Spleen (tissue), 13 donors: ENCODE measurements around the gene ARHGAP29. TPM values are rescaled to one million over a fixed set of nuclear protein-coding genes. Genes with fewer than 3 reads are reported as not detected.

Source experiments
- DNase-seq: peaks from one replicate; pipeline ENCODE4 v3.0.0-alpha.2; 2020
- H3K27ac ChIP-seq, 8 donors: fragments of 200-600 bp; sonication (generic) in 7 of 8; 1 replicate in 4 of 8; 2 replicates in 4 of 8; pipeline versions ENCODE4 v1.5.0 to v1.8.0; 2016 to 2021; ENCODE audit warnings: inconsistent platforms in 4 of 8, mild to moderate bottlenecking in 4 of 8, moderate library complexity in 1 of 8
- H3K27me3 ChIP-seq, 7 donors: fragments of 200-600 bp; sonication (generic) in 6 of 7; replicated peaks in 1 of 7; 1 replicate in 4 of 7; 2 replicates in 3 of 7; pipeline versions ENCODE4 v1.5.0 to v1.8.0; 2016 to 2021; ENCODE audit warnings: inconsistent platforms in 3 of 7, mild to moderate bottlenecking in 1 of 7
- H3K36me3 ChIP-seq, 6 donors: fragments of 200-600 bp; sonication (generic) in 5 of 6; 1 replicate in 4 of 6; 2 replicates in 2 of 6; pipeline versions ENCODE4 v1.5.0 to v1.8.0; 2016 to 2021; ENCODE audit warnings: inconsistent platforms in 2 of 6
- H3K4me1 ChIP-seq, 6 donors: fragments of 200-600 bp; sonication (generic) in 5 of 6; 1 replicate in 3 of 6; 2 replicates in 3 of 6; pipeline versions ENCODE4 v1.5.0 to v1.8.0; 2016 to 2021; ENCODE audit warnings: inconsistent platforms in 3 of 6
- H3K4me3 ChIP-seq, 8 donors: fragments of 200-600 bp; sonication (generic) in 7 of 8; 1 replicate in 4 of 8; 2 replicates in 4 of 8; pipeline versions ENCODE4 v1.5.0 to v1.8.0; 2016 to 2021; ENCODE audit warnings: inconsistent platforms in 4 of 8, mild to moderate bottlenecking in 4 of 8, moderate library complexity in 2 of 8
- H3K9me3 ChIP-seq, 8 donors: fragments of 200-600 bp; sonication (generic) in 7 of 8; 1 replicate in 4 of 8; 2 replicates in 4 of 8; pipeline versions ENCODE4 v1.5.0 to v1.8.0; 2016 to 2021; ENCODE audit warnings: inconsistent platforms in 4 of 8
- POLR2A ChIP-seq, 3 donors: fragments of 450-650 bp; IDR thresholded peaks; one replicate each; pipeline ENCODE4 v1.5.1; 2017; ENCODE audit warnings: antibody characterized with exemption in 3 of 3, mild to moderate bottlenecking in 1 of 3
- POLR2AphosphoS5 ChIP-seq, 3 donors: sonication (generic); formaldehyde crosslinking; IDR thresholded peaks; one replicate each; pipeline ENCODE4 v1.5.1; 2017; ENCODE audit warnings: antibody characterized with exemption in 3 of 3
- WGBS, 5 donors: extraction: QIAGEN DNeasy Blood & Tissue Kit in 3 of 5; methylation state at CpG; one replicate each; pipeline versions ENCODE4 v1.1.5 to v1.1.7; 2013 to 2018; 5-methylcytosine and 5-hydroxymethylcytosine counted together
- intact Hi-C: fragments of 100-400 bp; cut with DNase I; formaldehyde crosslinking; loops from one replicate; pipeline ENCODE4 v1.15.0; 2023; ENCODE audit warnings: low total_unique reads
- long read RNA-seq, 2 donors: transcript quantifications; one replicate each; lab custom pipeline, GENCODE V29; 2026
- polyA plus RNA-seq, 3 donors: library from polyadenylated mRNA; stranded (reverse); fragments of 200-250 nt; gene quantifications; one replicate each; pipeline ENCODE4 v1.2.1, GENCODE V29; 2013
- total RNA-seq, 7 donors: library from RNA; depleted of rRNA in 3 of 7; stranded (reverse); fragments of >200 nt in 3 of 7; fragmentation: NEBNext Ultra II Directional in 4 of 7; extraction: Animal tissue kit (Norgen Biotek cat#: 25700) in 4 of 7; gene quantifications; one replicate each; pipeline versions ENCODE4 v1.1.0 to v1.2.1, GENCODE V29; 2016 to 2021
- TF ChIP-seq, protein P1 (sequence below), 11 experiments: fragments of 200-600 bp in 7 of 11; fragments of 450-650 bp in 4 of 11; sonication (generic) in 4 of 11; IDR thresholded peaks in 8 of 11; conservative IDR thresholded peaks in 3 of 11; 1 replicate in 7 of 11; 2 replicates in 4 of 11; pipeline versions ENCODE4 v1.4.0 to v1.8.0; 2016 to 2021; ENCODE audit warnings: antibody characterized with exemption in 11 of 11, inconsistent platforms in 4 of 11, mild to moderate bottlenecking in 1 of 11
- donor health status: healthy with polysubstance abuse.
- donor health status: DM: no; HTN: no; CAD: no; lungs with moderate emphysema.
- donor health status: DM: no; HTN: no; CAD: no.
- donor health status: Bipolar disorder and iron deficiency.
- donor health status: healthy.
- donor health status: DM: no; HTN: no; CAD: no.
- donor health status: DM: yes; HTN: yes; CAD: no.

The ARHGAP29 gene, protein sequence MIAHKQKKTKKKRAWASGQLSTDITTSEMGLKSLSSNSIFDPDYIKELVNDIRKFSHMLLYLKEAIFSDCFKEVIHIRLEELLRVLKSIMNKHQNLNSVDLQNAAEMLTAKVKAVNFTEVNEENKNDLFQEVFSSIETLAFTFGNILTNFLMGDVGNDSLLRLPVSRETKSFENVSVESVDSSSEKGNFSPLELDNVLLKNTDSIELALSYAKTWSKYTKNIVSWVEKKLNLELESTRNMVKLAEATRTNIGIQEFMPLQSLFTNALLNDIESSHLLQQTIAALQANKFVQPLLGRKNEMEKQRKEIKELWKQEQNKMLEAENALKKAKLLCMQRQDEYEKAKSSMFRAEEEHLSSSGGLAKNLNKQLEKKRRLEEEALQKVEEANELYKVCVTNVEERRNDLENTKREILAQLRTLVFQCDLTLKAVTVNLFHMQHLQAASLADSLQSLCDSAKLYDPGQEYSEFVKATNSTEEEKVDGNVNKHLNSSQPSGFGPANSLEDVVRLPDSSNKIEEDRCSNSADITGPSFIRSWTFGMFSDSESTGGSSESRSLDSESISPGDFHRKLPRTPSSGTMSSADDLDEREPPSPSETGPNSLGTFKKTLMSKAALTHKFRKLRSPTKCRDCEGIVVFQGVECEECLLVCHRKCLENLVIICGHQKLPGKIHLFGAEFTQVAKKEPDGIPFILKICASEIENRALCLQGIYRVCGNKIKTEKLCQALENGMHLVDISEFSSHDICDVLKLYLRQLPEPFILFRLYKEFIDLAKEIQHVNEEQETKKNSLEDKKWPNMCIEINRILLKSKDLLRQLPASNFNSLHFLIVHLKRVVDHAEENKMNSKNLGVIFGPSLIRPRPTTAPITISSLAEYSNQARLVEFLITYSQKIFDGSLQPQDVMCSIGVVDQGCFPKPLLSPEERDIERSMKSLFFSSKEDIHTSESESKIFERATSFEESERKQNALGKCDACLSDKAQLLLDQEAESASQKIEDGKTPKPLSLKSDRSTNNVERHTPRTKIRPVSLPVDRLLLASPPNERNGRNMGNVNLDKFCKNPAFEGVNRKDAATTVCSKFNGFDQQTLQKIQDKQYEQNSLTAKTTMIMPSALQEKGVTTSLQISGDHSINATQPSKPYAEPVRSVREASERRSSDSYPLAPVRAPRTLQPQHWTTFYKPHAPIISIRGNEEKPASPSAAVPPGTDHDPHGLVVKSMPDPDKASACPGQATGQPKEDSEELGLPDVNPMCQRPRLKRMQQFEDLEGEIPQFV
- total RNA-seq (100 to 1,000 TPM in 2 of 7 donors, 10 to 100 TPM in 5; 42.8 to 124 (median 90.9) TPM), polyA plus RNA-seq (10 to 100 TPM in 2 of 3 donors, 1 to 10 TPM in 1; 7.3 to 21.2 (median 13.0) TPM)
- long read RNA-seq, donor 1, full-length matches to known transcripts = 4 of 4 reads
- long read RNA-seq, donor 1, partial matches to known transcripts = 0 of 4 reads
- long read RNA-seq, donor 1, other reads (novel, unspliced or antisense) = 0 of 4 reads
- long read RNA-seq, donor 2, full-length matches to known transcripts = 2 of 2 reads
- long read RNA-seq, donor 2, partial matches to known transcripts = 0 of 2 reads
- long read RNA-seq, donor 2, other reads (novel, unspliced or antisense) = 0 of 2 reads

DNA sequence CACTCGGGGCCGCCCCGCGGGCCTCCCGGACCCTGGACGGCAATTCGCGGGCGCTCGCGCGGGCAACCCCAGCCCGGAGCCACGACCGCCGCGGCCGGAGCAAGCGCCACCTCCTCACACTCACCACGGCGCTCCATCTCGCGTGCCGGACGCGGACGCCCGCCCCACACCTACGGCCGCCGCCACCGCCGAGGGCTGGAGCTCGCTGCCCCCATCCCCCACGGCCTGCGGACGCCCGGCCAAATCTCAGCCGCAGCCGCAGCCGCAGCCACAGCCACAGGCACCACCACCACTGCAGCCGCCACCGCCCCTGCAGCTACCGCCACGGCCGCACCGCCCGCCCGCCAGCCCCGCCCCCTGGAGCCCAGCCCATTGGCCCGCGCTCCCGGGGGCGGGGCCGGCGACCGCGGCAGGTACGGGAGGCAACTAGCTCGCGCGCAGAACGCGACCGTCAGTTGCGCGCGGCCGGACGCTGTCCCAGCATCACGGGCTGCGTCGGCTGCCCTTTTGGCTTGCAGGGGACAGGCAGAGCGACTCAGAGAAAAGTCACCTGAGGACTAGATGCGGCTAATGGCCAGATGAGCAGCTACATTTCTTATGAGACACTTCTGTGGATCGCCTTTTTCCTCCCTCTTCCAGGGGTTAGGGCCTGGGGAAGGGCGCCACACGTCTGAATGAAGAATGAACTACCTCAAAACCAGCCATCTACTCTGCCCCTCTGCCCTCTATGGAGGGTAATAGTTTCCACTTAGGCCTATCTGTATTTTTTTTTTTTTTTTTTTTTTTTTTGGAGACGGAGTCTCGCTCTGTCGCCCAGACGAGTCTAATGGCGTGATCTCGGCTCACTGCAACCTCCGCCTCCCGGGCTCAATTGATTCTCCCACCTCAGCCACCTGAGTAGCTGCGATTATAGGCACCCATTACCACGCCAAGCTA is at the start of gene ARHGAP29:
ARHGAP29 (minus strand) TSS at position 294 of the 936 bp plus-strand sequence. CDS start 5,973 bp downstream, outside the sequence.
- H3K9me3 ChIP-seq = peaks cover 0 to 8% (median 6%) of the 10 kb centered on the region in 8 donors
- peak in 1 of 3 donors; percentile 87 for TF ChIP-seq POLR2A (IDR thresholded peaks at IDR 0.05)
- TF ChIP-seq, protein P1, sequence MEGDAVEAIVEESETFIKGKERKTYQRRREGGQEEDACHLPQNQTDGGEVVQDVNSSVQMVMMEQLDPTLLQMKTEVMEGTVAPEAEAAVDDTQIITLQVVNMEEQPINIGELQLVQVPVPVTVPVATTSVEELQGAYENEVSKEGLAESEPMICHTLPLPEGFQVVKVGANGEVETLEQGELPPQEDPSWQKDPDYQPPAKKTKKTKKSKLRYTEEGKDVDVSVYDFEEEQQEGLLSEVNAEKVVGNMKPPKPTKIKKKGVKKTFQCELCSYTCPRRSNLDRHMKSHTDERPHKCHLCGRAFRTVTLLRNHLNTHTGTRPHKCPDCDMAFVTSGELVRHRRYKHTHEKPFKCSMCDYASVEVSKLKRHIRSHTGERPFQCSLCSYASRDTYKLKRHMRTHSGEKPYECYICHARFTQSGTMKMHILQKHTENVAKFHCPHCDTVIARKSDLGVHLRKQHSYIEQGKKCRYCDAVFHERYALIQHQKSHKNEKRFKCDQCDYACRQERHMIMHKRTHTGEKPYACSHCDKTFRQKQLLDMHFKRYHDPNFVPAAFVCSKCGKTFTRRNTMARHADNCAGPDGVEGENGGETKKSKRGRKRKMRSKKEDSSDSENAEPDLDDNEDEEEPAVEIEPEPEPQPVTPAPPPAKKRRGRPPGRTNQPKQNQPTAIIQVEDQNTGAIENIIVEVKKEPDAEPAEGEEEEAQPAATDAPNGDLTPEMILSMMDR (IDR thresholded peaks at IDR 0.05 in 8 of 11, conservative IDR thresholded peaks at IDR 0.05 in 3 of 11) = no peak
- TF ChIP-seq POLR2AphosphoS5 (IDR thresholded peaks at IDR 0.05) = peak; percentile 87 to 94 (median 88)
- H3K36me3 ChIP-seq = no peaks in the 10 kb centered on the region
- peaks cover 0 to 93% (median 22%) of the 10 kb centered on the region in 7 donors for H3K27me3 ChIP-seq
- H3K4me3 ChIP-seq = peak within 1 kb of the TSS; percentile 30 to 78 (median 64)
- intact Hi-C loops = no loop called here
- DNase-seq = peak; percentile 93
- H3K4me1 ChIP-seq = peaks cover 0 to 42% (median 23%) of the 10 kb centered on the region in 6 donors
- WGBS, 5 donors = 6 to 26% (median 9%) methylated on average over 19 to 88 of the region's 88 CpGs
- peak within 1 kb of the TSS; percentile 44 to 97 (median 90) for H3K27ac ChIP-seq

DNA sequence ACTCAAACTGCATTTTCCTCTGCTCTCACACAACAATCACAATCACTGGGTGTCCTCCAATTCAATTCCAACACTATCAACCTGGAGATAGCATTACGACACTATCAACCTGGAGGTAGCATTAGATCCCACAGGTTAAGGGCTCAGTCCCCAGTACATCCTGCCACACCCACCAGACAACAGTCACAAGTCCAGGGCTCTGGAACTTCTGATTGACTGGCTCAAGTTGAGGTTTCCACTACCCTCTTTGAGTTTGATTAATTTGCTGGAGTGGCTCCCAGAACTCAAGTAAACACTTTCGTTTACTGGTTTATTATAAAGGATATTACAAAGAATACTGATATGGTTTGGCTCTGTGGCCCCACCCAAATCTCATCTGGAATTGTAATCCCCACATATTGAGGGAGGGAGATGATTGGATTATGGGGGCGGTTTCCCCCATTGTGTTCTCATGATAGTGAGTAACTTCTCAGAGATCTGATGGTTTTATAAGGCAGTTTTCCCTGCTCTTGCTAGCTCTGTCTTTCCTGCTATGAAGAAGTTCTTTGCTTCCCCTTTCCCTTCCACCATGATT is 49.6 kb upstream of the ARHGAP29 start:
- no peaks in the 10 kb centered on the region for H3K27me3 ChIP-seq
- intact Hi-C loops = no loop called here
- no peak overlapping the region for H3K4me3 ChIP-seq
- H3K27ac ChIP-seq = peak overlapping the region in 2 of 8 donors; percentile 18 to 52
- peaks cover 0 to 9% (median 3%) of the 10 kb centered on the region in 6 donors for H3K4me1 ChIP-seq
- 63 to 82% (median 75%) methylated on average over 3 of the region's 3 CpGs for WGBS, 5 donors
- no peaks in the 10 kb centered on the region for H3K36me3 ChIP-seq
- TF ChIP-seq POLR2A (IDR thresholded peaks at IDR 0.05) (no peak), POLR2AphosphoS5 (IDR thresholded peaks at IDR 0.05) (no peak)
- TF ChIP-seq, protein P1 (IDR thresholded peaks at IDR 0.05 in 8 of 11, conservative IDR thresholded peaks at IDR 0.05 in 3 of 11) = no peak
- no peak for DNase-seq
- H3K9me3 ChIP-seq = no peaks in the 10 kb centered on the region
